ENCODE data around the gene RNASE13. TPM values are rescaled to one million over a fixed set of nuclear protein-coding genes. Genes with fewer than 3 reads are reported as not detected.

RNASE13 gene
- total RNA-seq, 2 experiments from 2014 or later = not detected

GRCh38 chr14:21016413-21017190 lies 18.0 kb downstream of the RNASE13 start:
- ChIA-PET CTCF (ENCODE audit: unreplicated experiment) (interaction anchor here (2.8 kb wide), 1 partner anchor 15 kb away, joined by 10 read pairs; no protein-coding TSS in a partner anchor), POLR2A (interaction anchor here (0.6 kb wide), 1 partner anchor 399 kb away, joined by 3 read pairs; no protein-coding TSS in a partner anchor)

GRCh38 chr14:21015312-21015711 lies 19.3 kb downstream of the RNASE13 start:
- Histone ChIP-seq H2AFZ (ENCODE audit: low read length) (no peak overlapping the region), H3K4me2 (ENCODE audit: low read length) (no peak overlapping the region), H4K20me1 (ENCODE audit: insufficient read depth, low read length) (no peaks in the 10 kb centered on the region), H3K9me2 (ENCODE audit: insufficient read depth, low read length) (no peaks in the 10 kb centered on the region), H3K36me3 (ENCODE audit: insufficient read depth, low read length) (no peaks in the 10 kb centered on the region), H3K9me3 (ENCODE audit: low read length) (no peaks in the 10 kb centered on the region), H3K79me2 (ENCODE audit: insufficient read depth, low read depth, low read length) (no peaks in the 10 kb centered on the region), H3K4me1 (ENCODE audit: insufficient read depth, low read length, poor library complexity, severe bottlenecking) (no peaks in the 10 kb centered on the region), H3K4me3 (ENCODE audit: low read depth, low read length, poor library complexity, severe bottlenecking) (no peak overlapping the region), H3K27ac (ENCODE audit: low read depth, low read length, poor library complexity, severe bottlenecking) (no peak overlapping the region)
- intact Hi-C loops (cut with micrococcal nuclease; ENCODE audit: unreplicated experiment) = loop anchor here (2.0 kb wide), 1 partner anchor 25 kb away; no protein-coding TSS in a partner anchor
- POLR2A ChIA-PET = interaction anchor here (0.6 to 2.0 kb wide), 6 partner anchors 10 to 204 kb away, joined by 3 to 14 read pairs (median 4); no protein-coding TSS in a partner anchor
- BruUV-seq (replicated peaks) = no TSS peak
- TF ChIP-seq CTCF (conservative IDR thresholded peaks at IDR 0.05; ENCODE audit: low read length) = no peak
- TF ChIP-seq EZH2phosphoT487 (IDR thresholded peaks at IDR 0.05; ENCODE audit: borderline replicate concordance, low read depth, low read length) = no peak
- no peak for DNase-seq (ENCODE audit: low spot score)
- CTCF ChIA-PET (ENCODE audit: unreplicated experiment) = interaction anchor here (0.5 to 2.8 kb wide), 8 partner anchors 10 to 94 kb away, joined by 3 to 13 read pairs (median 7); partner anchors contain the start of gene ARHGEF40

More at GRCh38 chr14:21016413-21017190, 18.0 kb downstream of the RNASE13 start:
- intact Hi-C loops (cut with micrococcal nuclease; ENCODE audit: unreplicated experiment) = no loop called here
- no peak for TF ChIP-seq EZH2phosphoT487 (IDR thresholded peaks at IDR 0.05; ENCODE audit: borderline replicate concordance, low read depth, low read length)
- no peak for TF ChIP-seq CTCF (conservative IDR thresholded peaks at IDR 0.05; ENCODE audit: low read length)
- no peaks in the 10 kb centered on the region for H3K79me2 ChIP-seq (ENCODE audit: insufficient read depth, low read depth, low read length)
- no peak overlapping the region for H3K4me3 ChIP-seq (ENCODE audit: low read depth, low read length, poor library complexity, severe bottlenecking)
- no peaks in the 10 kb centered on the region for H3K4me1 ChIP-seq (ENCODE audit: insufficient read depth, low read length, poor library complexity, severe bottlenecking)
- no peaks in the 10 kb centered on the region for H3K36me3 ChIP-seq (ENCODE audit: insufficient read depth, low read length)
- no TSS peak for BruUV-seq (replicated peaks)
- H2AFZ ChIP-seq (ENCODE audit: low read length) = no peak overlapping the region
- H3K27ac ChIP-seq (ENCODE audit: low read depth, low read length, poor library complexity, severe bottlenecking) = no peak overlapping the region
- H3K9me2 ChIP-seq (ENCODE audit: insufficient read depth, low read length) = no peaks in the 10 kb centered on the region
- no peaks in the 10 kb centered on the region for H4K20me1 ChIP-seq (ENCODE audit: insufficient read depth, low read length)
- no peaks in the 10 kb centered on the region for H3K9me3 ChIP-seq (ENCODE audit: low read length)
- no peak overlapping the region for H3K4me2 ChIP-seq (ENCODE audit: low read length)
- DNase-seq (ENCODE audit: low spot score) = no peak
